CD14-positive monocyte (primary cell): ENCODE measurements around the gene REEP3. TPM values are rescaled to one million over a fixed set of nuclear protein-coding genes. Genes with fewer than 3 reads are reported as not detected.

Source experiments
- DNase-seq, 3 donors: peaks; one replicate each; pipeline ENCODE4 v3.0.0-alpha.2; 2011 to 2022
- H2AFZ ChIP-seq: 2 replicates; pipeline ENCODE4 v1.6.0; 2012; ENCODE audit warnings: mild to moderate bottlenecking, low read depth, low read length, inconsistent platforms; ENCODE audit not compliant: insufficient read depth, poor library complexity, severe bottlenecking
- H3K27ac ChIP-seq, 2 donors: 1 replicate in 1 of 2; 2 replicates in 1 of 2; pipeline ENCODE4 v1.5.1; 2012 to 2013; ENCODE audit warnings: low read length in 2 of 2, control low read depth in 1 of 2, inconsistent platforms in 1 of 2, low read depth in 1 of 2, mild to moderate bottlenecking in 1 of 2
- H3K27me3 ChIP-seq, 2 donors: one replicate each; pipeline versions ENCODE4 v1.6.0 to v1.6.1; 2011 to 2013; ENCODE audit warnings: low read length in 2 of 2; ENCODE audit not compliant: control insufficient read depth in 2 of 2, insufficient read depth in 2 of 2
- H3K36me3 ChIP-seq, 2 donors: replicated peaks in 1 of 2; 1 replicate in 1 of 2; 2 replicates in 1 of 2; pipeline versions ENCODE4 v1.5.1 to v1.6.1; 2012 to 2013; ENCODE audit warnings: low read length in 2 of 2, control low read depth in 1 of 2, inconsistent platforms in 1 of 2, mild to moderate bottlenecking in 1 of 2; ENCODE audit not compliant: insufficient read depth in 2 of 2, control insufficient read depth in 1 of 2
- H3K4me1 ChIP-seq, 2 donors: 1 replicate in 1 of 2; 2 replicates in 1 of 2; pipeline versions ENCODE4 v1.5.1 to v1.6.1; 2012 to 2013; ENCODE audit warnings: low read length in 2 of 2, control low read depth in 1 of 2, inconsistent platforms in 1 of 2, mild to moderate bottlenecking in 1 of 2, moderate library complexity in 1 of 2; ENCODE audit not compliant: insufficient read depth in 2 of 2, control insufficient read depth in 1 of 2
- H3K4me2 ChIP-seq: replicated peaks from 2 replicates; pipeline ENCODE3; 2012; ENCODE audit warnings: low read length, moderate library complexity, mild to moderate bottlenecking; ENCODE audit not compliant: poor library complexity, severe bottlenecking; ENCODE audit errors: extremely low read depth
- H3K4me3 ChIP-seq, 3 experiments: fragments of 200-600 bp in 1 of 3; sonication (generic) in 1 of 3; replicated peaks in 1 of 3; 1 replicate in 2 of 3; 2 replicates in 1 of 3; pipeline ENCODE4 v1.5.1; 2011 to 2013; ENCODE audit warnings: low read length in 3 of 3, mild to moderate bottlenecking in 3 of 3, control low read depth in 2 of 3, low read depth in 2 of 3, inconsistent platforms in 1 of 3, moderate library complexity in 1 of 3
- H3K79me2 ChIP-seq: 2 replicates; pipeline ENCODE4 v1.6.0; 2012; ENCODE audit warnings: mild to moderate bottlenecking, control low read depth, inconsistent platforms, low read length, moderate library complexity; ENCODE audit not compliant: insufficient read depth
- H3K9ac ChIP-seq: 2 replicates; pipeline ENCODE4 v1.6.0; 2017; ENCODE audit warnings: low read length, mild to moderate bottlenecking; ENCODE audit not compliant: insufficient read depth, poor library complexity, severe bottlenecking
- H3K9me3 ChIP-seq, 2 donors: replicated peaks in 1 of 2; 1 replicate in 1 of 2; 2 replicates in 1 of 2; pipeline versions ENCODE4 v1.5.1 to v1.6.1; 2012 to 2013; ENCODE audit warnings: low read length in 2 of 2, control low read depth in 1 of 2; ENCODE audit not compliant: control insufficient read depth in 1 of 2, insufficient read depth in 1 of 2
- H4K20me1 ChIP-seq: 2 replicates; pipeline ENCODE4 v1.6.0; 2012; ENCODE audit warnings: mild to moderate bottlenecking, low read length, control low read depth, moderate library complexity; ENCODE audit not compliant: insufficient read depth
- H3K27ac Mint-ChIP-seq, 7 donors: one replicate each; pipeline ENCODE4 v1.8.0; 2020; ENCODE audit warnings: mild to moderate bottlenecking in 7 of 7, mixed read lengths in 7 of 7, moderate library complexity in 6 of 7, inconsistent platforms in 2 of 7
- H3K27me3 Mint-ChIP-seq, 3 donors: one replicate each; pipeline ENCODE4 v1.8.0; 2021 to 2022; ENCODE audit warnings: low read depth in 3 of 3, mild to moderate bottlenecking in 3 of 3, mixed read lengths in 3 of 3, moderate library complexity in 3 of 3, inconsistent platforms in 1 of 3
- H3K36me3 Mint-ChIP-seq, 2 donors: one replicate each; pipeline ENCODE4 v1.8.0; 2020; ENCODE audit warnings: mixed read lengths in 2 of 2, inconsistent platforms in 1 of 2, mild to moderate bottlenecking in 1 of 2
- H3K4me1 Mint-ChIP-seq: one replicate; pipeline ENCODE4 v1.8.0; 2020; ENCODE audit warnings: mild to moderate bottlenecking, mixed read lengths
- H3K4me3 Mint-ChIP-seq, 2 donors: one replicate each; pipeline ENCODE4 v1.8.0; 2020; ENCODE audit warnings: mild to moderate bottlenecking in 2 of 2, mixed read lengths in 2 of 2, moderate library complexity in 1 of 2
- H3K9me3 Mint-ChIP-seq, 7 donors: one replicate each; pipeline ENCODE4 v1.8.0; 2020 to 2022; ENCODE audit warnings: mixed read lengths in 7 of 7, mild to moderate bottlenecking in 6 of 7, moderate library complexity in 6 of 7, inconsistent platforms in 2 of 7
- WGBS: methylation state at CpG from one replicate; pipeline ENCODE4 v1.1.5; 2013; ENCODE audit warnings: missing lambda C conversion rate; ENCODE audit not compliant: insufficient coverage; 5-methylcytosine and 5-hydroxymethylcytosine counted together
- intact Hi-C, 2 donors: fragments of 100-400 bp; cut with micrococcal nuclease; formaldehyde crosslinking; loops; one replicate each; pipeline versions ENCODE4 v1.15.0 to v1.15.1; 2023
- polyA plus RNA-seq, 3 donors: library from polyadenylated mRNA; depleted of rRNA in 1 of 3; unstranded in 2 of 3; stranded (reverse) in 1 of 3; fragments of 300-500 nt in 2 of 3; fragments of >200 nt in 1 of 3; fragmentation: Illumina TruSeq in 2 of 3; gene quantifications; 1 replicate in 2 of 3; 2 replicates in 1 of 3; pipeline ENCODE4 v1.2.3, GENCODE V29; 2012 to 2021
- TF ChIP-seq, protein P1 (sequence below): fragments of 200-600 bp; IDR thresholded peaks from one replicate; pipeline ENCODE4 v1.8.0; 2022; ENCODE audit warnings: antibody characterized with exemption, mild to moderate bottlenecking

The REEP3 gene
- polyA plus RNA-seq, 3 donors: 9.1 to 17.7 (median 17.7) TPM

DNA sequence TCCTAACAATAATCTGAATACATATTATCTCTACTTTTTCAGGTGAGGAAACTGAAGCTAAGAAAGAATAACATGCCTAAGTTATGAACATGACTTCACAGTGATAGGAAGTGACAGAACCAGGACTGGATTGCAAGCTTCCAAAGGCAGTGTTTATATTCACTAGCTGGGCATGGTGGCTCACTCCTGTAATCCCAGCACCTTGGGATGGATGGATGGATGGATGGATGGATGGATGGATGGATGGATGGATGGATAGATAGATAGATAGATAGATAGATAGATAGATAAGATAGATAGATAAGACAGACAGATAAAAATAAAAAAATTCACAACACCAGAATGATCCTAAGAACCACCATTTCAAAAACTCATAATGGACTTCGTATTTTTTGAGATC is 37.2 kb upstream of the REEP3 start:
- Histone ChIP-seq H3K9ac (no peak overlapping the region), H3K9me3 (no peaks in the 10 kb centered on the region), H3K79me2 (peaks cover 59% of the 10 kb centered on the region), H3K4me1 (no peaks in the 10 kb centered on the region), H3K36me3 (no peaks in the 10 kb centered on the region), H3K4me3 (no peak overlapping the region), H3K4me2 (no peak overlapping the region), H4K20me1 (peaks cover 74% of the 10 kb centered on the region), H3K27me3 (no peaks in the 10 kb centered on the region), H3K27ac (no peak overlapping the region), H2AFZ (no peak overlapping the region)
- no peaks in the 10 kb centered on the region for H3K36me3 Mint-ChIP-seq
- DNase-seq: no peak
- H3K9me3 Mint-ChIP-seq: no peaks in the 10 kb centered on the region
- peaks cover 10% of the 10 kb centered on the region for H3K4me1 Mint-ChIP-seq
- TF ChIP-seq, protein P1, sequence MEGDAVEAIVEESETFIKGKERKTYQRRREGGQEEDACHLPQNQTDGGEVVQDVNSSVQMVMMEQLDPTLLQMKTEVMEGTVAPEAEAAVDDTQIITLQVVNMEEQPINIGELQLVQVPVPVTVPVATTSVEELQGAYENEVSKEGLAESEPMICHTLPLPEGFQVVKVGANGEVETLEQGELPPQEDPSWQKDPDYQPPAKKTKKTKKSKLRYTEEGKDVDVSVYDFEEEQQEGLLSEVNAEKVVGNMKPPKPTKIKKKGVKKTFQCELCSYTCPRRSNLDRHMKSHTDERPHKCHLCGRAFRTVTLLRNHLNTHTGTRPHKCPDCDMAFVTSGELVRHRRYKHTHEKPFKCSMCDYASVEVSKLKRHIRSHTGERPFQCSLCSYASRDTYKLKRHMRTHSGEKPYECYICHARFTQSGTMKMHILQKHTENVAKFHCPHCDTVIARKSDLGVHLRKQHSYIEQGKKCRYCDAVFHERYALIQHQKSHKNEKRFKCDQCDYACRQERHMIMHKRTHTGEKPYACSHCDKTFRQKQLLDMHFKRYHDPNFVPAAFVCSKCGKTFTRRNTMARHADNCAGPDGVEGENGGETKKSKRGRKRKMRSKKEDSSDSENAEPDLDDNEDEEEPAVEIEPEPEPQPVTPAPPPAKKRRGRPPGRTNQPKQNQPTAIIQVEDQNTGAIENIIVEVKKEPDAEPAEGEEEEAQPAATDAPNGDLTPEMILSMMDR: no peak
- WGBS: no CpG with 5 or more reads among the region's 1 CpG
- intact Hi-C loops: no loop called here
- no peak overlapping the region for H3K4me3 Mint-ChIP-seq
- no peak overlapping the region for H3K27ac Mint-ChIP-seq
- no peaks in the 10 kb centered on the region for H3K27me3 Mint-ChIP-seq

DNA sequence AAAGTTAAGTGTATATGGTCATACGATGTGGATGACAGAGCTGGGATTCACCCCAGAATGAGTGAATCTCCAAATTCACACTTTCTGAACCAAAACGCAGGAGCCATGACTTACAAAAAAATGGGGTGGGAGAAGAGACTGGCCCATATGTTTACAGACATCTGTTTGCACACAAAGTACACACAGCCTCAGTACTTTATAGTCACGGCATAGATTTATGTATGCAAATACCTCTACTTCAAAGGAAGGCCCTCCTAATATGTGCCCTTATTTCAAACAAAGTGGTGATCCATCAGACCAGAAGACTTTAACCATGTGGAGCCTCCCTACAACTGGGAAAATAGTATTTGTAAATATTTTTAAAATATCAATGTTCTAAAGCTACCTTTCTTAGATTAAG is 33.2 kb upstream of the REEP3 start:
- Mint-ChIP-seq H3K36me3 (no peaks in the 10 kb centered on the region), H3K4me3 (no peak overlapping the region), H3K4me1 (peaks cover 14% of the 10 kb centered on the region), H3K27ac (no peak overlapping the region), H3K9me3 (peaks cover 0 to 3% (median 0%) of the 10 kb centered on the region in 7 donors), H3K27me3 (no peaks in the 10 kb centered on the region)
- no peak for DNase-seq
- Histone ChIP-seq H3K27me3 (no peaks in the 10 kb centered on the region), H3K4me2 (no peak overlapping the region), H4K20me1 (peaks cover 70% of the 10 kb centered on the region), H3K9me3 (no peaks in the 10 kb centered on the region), H3K36me3 (no peaks in the 10 kb centered on the region), H3K4me3 (no peak overlapping the region), H3K4me1 (peaks cover 7% of the 10 kb centered on the region in 2 donors), H3K79me2 (peaks cover 64% of the 10 kb centered on the region), H3K27ac (no peak overlapping the region), H2AFZ (no peak overlapping the region), H3K9ac (no peak overlapping the region)
- intact Hi-C loops: no loop called here
- TF ChIP-seq, protein P1: no peak
- WGBS: no CpG with 5 or more reads among the region's 3 CpGs
